Uterus (tissue), 2 donors: ENCODE results near the gene NRSN2.

ENCODE experiments used
- CTCF ChIP-seq, 4 experiments: fragments of 200-600 bp in 2 of 4; fragments of 450-650 bp in 2 of 4; sonication (generic) in 2 of 4; IDR thresholded peaks; one replicate each; pipeline ENCODE4 v1.5.1; 2016 to 2019; ENCODE audit warnings: antibody characterized with exemption in 4 of 4, mild to moderate bottlenecking in 2 of 4, moderate library complexity in 1 of 4
- POLR2A ChIP-seq, 2 donors: fragments of 450-650 bp; IDR thresholded peaks; one replicate each; pipeline ENCODE4 v1.6.1; 2016; ENCODE audit warnings: antibody characterized with exemption in 2 of 2, mild to moderate bottlenecking in 1 of 2, moderate library complexity in 1 of 2

GRCh38 chr20:316316-317068, 30.4 kb upstream of the NRSN2 start:
- TF ChIP-seq CTCF (IDR thresholded peaks at IDR 0.05) (no peak), POLR2A (IDR thresholded peaks at IDR 0.05) (no peak)
